ENCODE data around the gene CSHL1.
A peak's percentile ranks its signal among the peaks of the same experiment; 100 is the strongest.
"Not testable (repeated sequence)": the region's sequence is repeated elsewhere in the genome, so short reads cannot be mapped to it uniquely, and the experiment has no call there.

Gene CSHL1

GRCh38 chr17:63871646-63872365 is 39.3 kb downstream of the CSHL1 start:
- not testable (repeated sequence) for H3K27me3 ChIP-seq (ENCODE audit: insufficient read depth, low read depth, severe bottlenecking); H3K9me3 ChIP-seq (ENCODE audit: severe bottlenecking); H3K27ac ChIP-seq; H3K36me3 ChIP-seq; DNase-seq; H3K4me3 ChIP-seq (ENCODE audit: low read depth, low read length)

GRCh38 chr17:63870292-63870665 is 40.8 kb downstream of the CSHL1 start:
- H3K36me3 ChIP-seq; H3K9me3 ChIP-seq (ENCODE audit: severe bottlenecking); H3K4me3 ChIP-seq (ENCODE audit: low read depth, low read length); H3K27ac ChIP-seq; DNase-seq; H3K27me3 ChIP-seq (ENCODE audit: insufficient read depth, low read depth, severe bottlenecking): not testable (repeated sequence)

- not testable (repeated sequence) for H3K27me3 ChIP-seq (ENCODE audit: insufficient read depth, low read depth, severe bottlenecking); H3K4me3 ChIP-seq (ENCODE audit: low read depth, low read length); H3K9me3 ChIP-seq (ENCODE audit: severe bottlenecking); H3K36me3 ChIP-seq; DNase-seq; H3K27ac ChIP-seq
- peak; percentile 8; the same call in 1 of the 2 replicates for TF ChIP-seq CTCF (IDR thresholded peaks at IDR 0.05; ENCODE audit: low read depth, low read length)
These were observed 41.4 kb downstream of the CSHL1 start for GRCh38 chr17:63869491-63870291.

GRCh38 chr17:63866625-63867024 is 44.4 kb downstream of the CSHL1 start:
- H3K27ac ChIP-seq; H3K4me3 ChIP-seq (ENCODE audit: low read depth, low read length); H3K27me3 ChIP-seq (ENCODE audit: insufficient read depth, low read depth, severe bottlenecking); H3K9me3 ChIP-seq (ENCODE audit: severe bottlenecking); H3K36me3 ChIP-seq: not testable (repeated sequence)
- peak; percentile 60 for DNase-seq
- peak; percentile 67 for TF ChIP-seq CTCF (IDR thresholded peaks at IDR 0.05; ENCODE audit: low read depth, low read length)

All from WERI-Rb-1 (cell line).